NB4 (cell line): ENCODE data around the gene CUL2.

ENCODE experiments used
- MYC ChIP-seq: IDR thresholded peaks from 2 replicates; pipeline ENCODE4 v1.6.1; 2011; ENCODE audit warnings: low read depth, low read length
- POLR2A ChIP-seq: IDR thresholded peaks from 2 replicates; pipeline ENCODE4 v1.6.1; 2011; ENCODE audit warnings: mild to moderate bottlenecking; ENCODE audit not compliant: insufficient read length; ENCODE audit errors: extremely low read depth
- TF ChIP-seq, protein P1 (sequence below): IDR thresholded peaks from one replicate; pipeline ENCODE4 v1.5.1; 2012; ENCODE audit warnings: low read depth, low read length
- TF ChIP-seq, protein P2 (sequence below): IDR thresholded peaks from 2 replicates; pipeline ENCODE4 v1.6.1; 2011; ENCODE audit warnings: low read depth, low read length

- TF ChIP-seq, protein P1, sequence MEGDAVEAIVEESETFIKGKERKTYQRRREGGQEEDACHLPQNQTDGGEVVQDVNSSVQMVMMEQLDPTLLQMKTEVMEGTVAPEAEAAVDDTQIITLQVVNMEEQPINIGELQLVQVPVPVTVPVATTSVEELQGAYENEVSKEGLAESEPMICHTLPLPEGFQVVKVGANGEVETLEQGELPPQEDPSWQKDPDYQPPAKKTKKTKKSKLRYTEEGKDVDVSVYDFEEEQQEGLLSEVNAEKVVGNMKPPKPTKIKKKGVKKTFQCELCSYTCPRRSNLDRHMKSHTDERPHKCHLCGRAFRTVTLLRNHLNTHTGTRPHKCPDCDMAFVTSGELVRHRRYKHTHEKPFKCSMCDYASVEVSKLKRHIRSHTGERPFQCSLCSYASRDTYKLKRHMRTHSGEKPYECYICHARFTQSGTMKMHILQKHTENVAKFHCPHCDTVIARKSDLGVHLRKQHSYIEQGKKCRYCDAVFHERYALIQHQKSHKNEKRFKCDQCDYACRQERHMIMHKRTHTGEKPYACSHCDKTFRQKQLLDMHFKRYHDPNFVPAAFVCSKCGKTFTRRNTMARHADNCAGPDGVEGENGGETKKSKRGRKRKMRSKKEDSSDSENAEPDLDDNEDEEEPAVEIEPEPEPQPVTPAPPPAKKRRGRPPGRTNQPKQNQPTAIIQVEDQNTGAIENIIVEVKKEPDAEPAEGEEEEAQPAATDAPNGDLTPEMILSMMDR, result no peak
- TF ChIP-seq POLR2A (no peak), MYC (no peak)
- TF ChIP-seq, protein P2, sequence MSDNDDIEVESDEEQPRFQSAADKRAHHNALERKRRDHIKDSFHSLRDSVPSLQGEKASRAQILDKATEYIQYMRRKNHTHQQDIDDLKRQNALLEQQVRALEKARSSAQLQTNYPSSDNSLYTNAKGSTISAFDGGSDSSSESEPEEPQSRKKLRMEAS, result no peak
Observed at GRCh38 chr10:35025916-35026315, 64.2 kb downstream of the CUL2 start.
